Caco-2 (cell line): ENCODE results near the gene RSPH9. TPM values are rescaled to one million over a fixed set of nuclear protein-coding genes. Genes with fewer than 3 reads are reported as not detected.
"Not testable (repeated sequence)": the region's sequence is repeated elsewhere in the genome, so short reads cannot be mapped to it uniquely, and the experiment has no call there.

ENCODE experiments used
- BruUV-seq: library from RNA; stranded (reverse); fragments of 400-500 nt; replicated peaks from 2 replicates; lab custom pipeline; 2021; lab: Mats Ljungman, UMichigan
- CTCF ChIA-PET: fragments of 300-600 bp; sonication (Branson Sonifier 250); formaldehyde crosslinking; loops from one replicate; lab custom pipeline; 2022; ENCODE audit warnings: antibody characterized with exemption; lab: Charles Lee
- POLR2A ChIA-PET: fragments of 300-600 bp; sonication (Branson Sonifier 250); formaldehyde crosslinking; loops from one replicate; lab custom pipeline; 2022; ENCODE audit warnings: antibody characterized with exemption; lab: Charles Lee
- DNase-seq, 2 experiments: peaks; one replicate each; pipeline versions ENCODE4 v3.0.0 to v3.0.0-alpha.2; 2020 to 2022
- H3K27me3 ChIP-seq: replicated peaks from 2 replicates; pipeline ENCODE4 v1.6.0; 2011; ENCODE audit warnings: low read length; ENCODE audit not compliant: control insufficient read depth, insufficient read depth
- H3K36me3 ChIP-seq: 2 replicates; pipeline ENCODE4 v1.5.1; 2011; ENCODE audit warnings: low read length; ENCODE audit not compliant: control insufficient read depth, insufficient read depth
- H3K4me1 ChIP-seq: fragments of 250-450 bp; sonication (Bioruptor Pico); 2 replicates; pipeline ENCODE4 v1.5.1; 2020; ENCODE audit warnings: mild to moderate bottlenecking
- H3K4me3 ChIP-seq: 2 replicates; pipeline ENCODE4 v1.5.1; 2011; ENCODE audit warnings: low read depth, mild to moderate bottlenecking, control low read depth, low read length
- H3K9me3 ChIP-seq: fragments of 250-450 bp; sonication (Bioruptor Pico); 2 replicates; pipeline ENCODE4 v1.5.1; 2020; ENCODE audit warnings: mild to moderate bottlenecking, moderate library complexity
- H3K27ac Mint-ChIP-seq: one replicate; pipeline ENCODE4 v1.8.0; 2022; ENCODE audit warnings: mixed read lengths; ENCODE audit not compliant: unreplicated experiment
- H3K27me3 Mint-ChIP-seq: one replicate; pipeline ENCODE4 v1.8.0; 2022; ENCODE audit warnings: mixed read lengths; ENCODE audit not compliant: insufficient read depth, unreplicated experiment
- H3K36me3 Mint-ChIP-seq: one replicate; pipeline ENCODE4 v1.8.0; 2022; ENCODE audit warnings: mild to moderate bottlenecking, mixed read lengths; ENCODE audit not compliant: insufficient read depth, unreplicated experiment
- H3K4me1 Mint-ChIP-seq: one replicate; pipeline ENCODE4 v1.8.0; 2022; ENCODE audit warnings: low read depth, mixed read lengths; ENCODE audit not compliant: unreplicated experiment
- H3K4me3 Mint-ChIP-seq: one replicate; pipeline ENCODE4 v1.8.0; 2022; ENCODE audit warnings: mild to moderate bottlenecking, moderate library complexity, mixed read lengths; ENCODE audit not compliant: unreplicated experiment
- H3K9me3 Mint-ChIP-seq: one replicate; pipeline ENCODE4 v1.8.0; 2022; ENCODE audit warnings: mixed read lengths; ENCODE audit not compliant: unreplicated experiment
- intact Hi-C: fragments of 100-400 bp; cut with micrococcal nuclease; formaldehyde crosslinking; loops from one replicate; pipeline ENCODE4 v1.10.0; 2022; ENCODE audit not compliant: unreplicated experiment
- total RNA-seq: library from RNA; stranded (reverse); gene quantifications from 2 replicates; pipeline ENCODE4 v1.2.3, GENCODE V29; 2022
- TF ChIP-seq, protein P1 (sequence below), 2 experiments: fragments of 200-600 bp in 1 of 2; IDR thresholded peaks; 1 replicate in 1 of 2; 2 replicates in 1 of 2; pipeline versions ENCODE4 v1.5.1 to v1.8.0; 2011 to 2022; ENCODE audit warnings: antibody characterized with exemption in 1 of 2, control low read depth in 1 of 2, inconsistent platforms in 1 of 2, low read depth in 1 of 2, low read length in 1 of 2, mild to moderate bottlenecking in 1 of 2, moderate library complexity in 1 of 2; ENCODE audit not compliant: insufficient read depth in 1 of 2, severe bottlenecking in 1 of 2, unreplicated experiment in 1 of 2

The RSPH9 gene
- total RNA-seq, 1 experiment from 2014 or later = not detected

DNA sequence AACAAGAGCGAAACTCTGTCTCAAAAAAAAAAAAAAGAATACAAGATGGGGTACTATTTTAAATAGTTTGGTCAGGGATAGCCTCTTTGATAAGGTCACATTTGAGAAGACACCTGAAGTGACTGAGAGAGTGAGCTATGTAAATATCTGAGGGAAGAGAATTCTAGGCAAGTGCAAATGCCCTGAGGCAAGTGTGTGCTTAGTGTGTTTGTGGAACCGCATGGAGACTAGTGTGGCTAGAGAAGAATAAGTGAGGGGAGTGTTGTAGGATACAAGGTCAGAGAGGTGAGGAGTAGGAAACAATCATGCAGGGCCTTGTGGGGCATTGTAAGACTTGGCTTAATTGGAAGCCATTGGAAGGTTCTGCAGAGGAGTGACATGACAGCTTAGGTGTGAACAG, 3.4 kb downstream of the RSPH9 start:
- H3K27me3 Mint-ChIP-seq = no peaks in the 10 kb centered on the region
- TF ChIP-seq, protein P1, sequence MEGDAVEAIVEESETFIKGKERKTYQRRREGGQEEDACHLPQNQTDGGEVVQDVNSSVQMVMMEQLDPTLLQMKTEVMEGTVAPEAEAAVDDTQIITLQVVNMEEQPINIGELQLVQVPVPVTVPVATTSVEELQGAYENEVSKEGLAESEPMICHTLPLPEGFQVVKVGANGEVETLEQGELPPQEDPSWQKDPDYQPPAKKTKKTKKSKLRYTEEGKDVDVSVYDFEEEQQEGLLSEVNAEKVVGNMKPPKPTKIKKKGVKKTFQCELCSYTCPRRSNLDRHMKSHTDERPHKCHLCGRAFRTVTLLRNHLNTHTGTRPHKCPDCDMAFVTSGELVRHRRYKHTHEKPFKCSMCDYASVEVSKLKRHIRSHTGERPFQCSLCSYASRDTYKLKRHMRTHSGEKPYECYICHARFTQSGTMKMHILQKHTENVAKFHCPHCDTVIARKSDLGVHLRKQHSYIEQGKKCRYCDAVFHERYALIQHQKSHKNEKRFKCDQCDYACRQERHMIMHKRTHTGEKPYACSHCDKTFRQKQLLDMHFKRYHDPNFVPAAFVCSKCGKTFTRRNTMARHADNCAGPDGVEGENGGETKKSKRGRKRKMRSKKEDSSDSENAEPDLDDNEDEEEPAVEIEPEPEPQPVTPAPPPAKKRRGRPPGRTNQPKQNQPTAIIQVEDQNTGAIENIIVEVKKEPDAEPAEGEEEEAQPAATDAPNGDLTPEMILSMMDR (IDR thresholded peaks at IDR 0.05; ENCODE audit: insufficient read depth in 1 of 2, low read depth in 1 of 2, low read length in 1 of 2, severe bottlenecking in 1 of 2, unreplicated experiment in 1 of 2) = no peak
- no TSS peak for BruUV-seq

DNA sequence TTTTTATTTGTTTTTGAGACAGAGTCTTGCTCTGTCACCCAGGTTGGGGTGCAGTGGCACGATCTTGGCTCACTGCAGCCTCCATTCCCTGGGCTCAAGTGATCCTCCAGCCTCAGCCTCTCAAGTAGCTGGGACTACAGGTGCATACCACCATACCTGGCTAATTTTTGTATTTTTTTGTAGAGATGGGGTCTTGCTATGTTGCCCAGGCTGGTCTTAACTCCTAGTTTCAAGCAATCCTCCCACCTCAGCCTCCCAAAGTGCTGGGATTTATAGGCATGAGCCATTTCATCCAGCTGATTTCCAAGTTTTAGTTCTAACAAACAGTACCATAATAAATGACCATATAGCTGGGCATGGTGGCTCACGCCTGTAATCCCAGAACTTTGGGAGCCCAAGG, 8.0 kb downstream of the RSPH9 start:
- H3K4me1 ChIP-seq, CTCF ChIA-PET, H3K27me3 ChIP-seq, intact Hi-C loops, H3K9me3 Mint-ChIP-seq, DNase-seq, H3K4me3 ChIP-seq, H3K9me3 ChIP-seq, POLR2A ChIA-PET, H3K27me3 Mint-ChIP-seq, H3K36me3 ChIP-seq, H3K4me3 Mint-ChIP-seq, H3K36me3 Mint-ChIP-seq, H3K4me1 Mint-ChIP-seq, BruUV-seq, H3K27ac Mint-ChIP-seq: not testable (repeated sequence)

More for the DNA sequence above, 3.4 kb downstream of the RSPH9 start:
- no peaks in the 10 kb centered on the region for H3K36me3 ChIP-seq
- intact Hi-C loops = no loop called here
- Mint-ChIP-seq H3K36me3 (peaks cover under 1% of the 10 kb centered on the region), H3K9me3 (no peaks in the 10 kb centered on the region), H3K4me3 (no peak overlapping the region), H3K4me1 (no peaks in the 10 kb centered on the region), H3K27ac (no peak overlapping the region)
- H3K9me3 ChIP-seq = no peaks in the 10 kb centered on the region
- H3K4me3 ChIP-seq = no peak overlapping the region
- DNase-seq = no peak
- POLR2A ChIA-PET = no interaction called here
- H3K27me3 ChIP-seq = no peaks in the 10 kb centered on the region
- CTCF ChIA-PET = no interaction called here
- no peaks in the 10 kb centered on the region for H3K4me1 ChIP-seq

- Histone ChIP-seq H3K4me3 (no peak overlapping the region), H3K36me3 (no peaks in the 10 kb centered on the region), H3K4me1 (no peaks in the 10 kb centered on the region), H3K9me3 (no peaks in the 10 kb centered on the region), H3K27me3 (no peaks in the 10 kb centered on the region)
- CTCF ChIA-PET = interaction anchor here (0.6 to 1.1 kb wide), 2 partner anchors 10 to 348 kb away, joined by 3 to 5 read pairs; no protein-coding TSS in a partner anchor
- no TSS peak for BruUV-seq
- Mint-ChIP-seq H3K4me3 (no peak overlapping the region), H3K27me3 (no peaks in the 10 kb centered on the region), H3K9me3 (no peaks in the 10 kb centered on the region), H3K36me3 (no peaks in the 10 kb centered on the region), H3K27ac (no peak overlapping the region), H3K4me1 (no peaks in the 10 kb centered on the region)
- POLR2A ChIA-PET = no interaction called here
- TF ChIP-seq, protein P1 (IDR thresholded peaks at IDR 0.05; ENCODE audit: insufficient read depth in 1 of 2, low read depth in 1 of 2, low read length in 1 of 2, severe bottlenecking in 1 of 2, unreplicated experiment in 1 of 2) = no peak
- intact Hi-C loops = no loop called here
- no peak for DNase-seq
Measured at GRCh38 chr6:43657221-43657802, 12.5 kb downstream of the RSPH9 start.
